HEK293 (cell line): Measurements from ENCODE around the gene LMTK3.

Source experiments
- EGR2 ChIP-seq: fragments of 450-650 bp; formaldehyde crosslinking; IDR thresholded peaks from 2 replicates; pipeline ENCODE4 v1.5.1; 2016; ENCODE audit warnings: low read depth, missing biosample characterization, missing genetic modification characterization
- HIC1 ChIP-seq: fragments of 450-650 bp; formaldehyde crosslinking; IDR thresholded peaks from 2 replicates; pipeline ENCODE4 v1.5.1; 2016; ENCODE audit warnings: missing biosample characterization, missing genetic modification characterization
- IKZF3 ChIP-seq: fragments of 450-650 bp; IDR thresholded peaks from 2 replicates; pipeline ENCODE4 v1.5.0; 2018; ENCODE audit warnings: missing biosample characterization, mild to moderate bottlenecking, missing genetic modification characterization, moderate library complexity
- KLF16 ChIP-seq: fragments of 450-650 bp; formaldehyde crosslinking; IDR thresholded peaks from 2 replicates; pipeline ENCODE4 v1.5.1; 2017; ENCODE audit warnings: missing biosample characterization, missing genetic modification characterization
- MEIS1 ChIP-seq: sonication (generic); formaldehyde crosslinking; IDR thresholded peaks from 2 replicates; pipeline ENCODE4 v1.8.1; 2022; ENCODE audit warnings: missing genetic modification reagents, mild to moderate bottlenecking, borderline replicate concordance
- PATZ1 ChIP-seq: fragments of 450-650 bp; formaldehyde crosslinking; IDR thresholded peaks from 2 replicates; pipeline ENCODE4 v1.5.1; 2016; ENCODE audit warnings: missing biosample characterization, missing genetic modification characterization
- ZBTB1 ChIP-seq: fragments of 450-650 bp; formaldehyde crosslinking; IDR thresholded peaks from 2 replicates; pipeline ENCODE4 v1.5.1; 2016; ENCODE audit warnings: missing biosample characterization, missing genetic modification characterization
- ZBTB21 ChIP-seq: fragments of 450-650 bp; formaldehyde crosslinking; IDR thresholded peaks from 2 replicates; pipeline ENCODE4 v1.5.1; 2017; ENCODE audit warnings: missing biosample characterization, missing genetic modification characterization
- ZNF148 ChIP-seq: fragments of 450-650 bp; formaldehyde crosslinking; IDR thresholded peaks from 2 replicates; pipeline ENCODE4 v1.5.0; 2017; ENCODE audit warnings: missing biosample characterization, missing genetic modification characterization, borderline replicate concordance
- ZNF18 ChIP-seq: fragments of 450-650 bp; formaldehyde crosslinking; IDR thresholded peaks from 2 replicates; pipeline ENCODE4 v1.5.1; 2016; ENCODE audit warnings: missing biosample characterization, missing genetic modification characterization
- ZNF23 ChIP-seq: fragments of 450-650 bp; formaldehyde crosslinking; IDR thresholded peaks from 2 replicates; pipeline ENCODE4 v1.5.1; 2016; ENCODE audit warnings: missing biosample characterization, missing genetic modification characterization, borderline replicate concordance
- ZNF239 ChIP-seq: fragments of 450-650 bp; formaldehyde crosslinking; IDR thresholded peaks from 2 replicates; pipeline ENCODE4 v1.5.1; 2016; ENCODE audit warnings: missing biosample characterization, missing genetic modification characterization
- ZNF280D ChIP-seq: fragments of 450-650 bp; formaldehyde crosslinking; IDR thresholded peaks from 2 replicates; pipeline ENCODE4 v1.5.1; 2016; ENCODE audit warnings: missing biosample characterization, missing genetic modification characterization
- ZNF311 ChIP-seq: fragments of 450-650 bp; formaldehyde crosslinking; IDR thresholded peaks from 2 replicates; pipeline ENCODE4 v1.5.1; 2017; ENCODE audit warnings: missing biosample characterization, missing genetic modification characterization, borderline replicate concordance
- ZNF324 ChIP-seq: fragments of 450-650 bp; formaldehyde crosslinking; IDR thresholded peaks from 2 replicates; pipeline ENCODE4 v1.5.1; 2016; ENCODE audit warnings: missing biosample characterization, missing genetic modification characterization
- ZNF416 ChIP-seq: fragments of 450-650 bp; formaldehyde crosslinking; IDR thresholded peaks from 2 replicates; pipeline ENCODE4 v1.5.1; 2016; ENCODE audit warnings: missing biosample characterization, missing genetic modification characterization
- ZNF555 ChIP-seq: fragments of 450-650 bp; formaldehyde crosslinking; conservative IDR thresholded peaks from 2 replicates; pipeline ENCODE4 v1.5.1; 2017; ENCODE audit warnings: missing biosample characterization, mild to moderate bottlenecking, missing genetic modification characterization, inconsistent platforms
- ZNF561 ChIP-seq: fragments of 450-650 bp; IDR thresholded peaks from 2 replicates; pipeline ENCODE4 v1.5.1; 2018; ENCODE audit warnings: missing biosample characterization, missing genetic modification characterization, borderline replicate concordance
- ZNF621 ChIP-seq: fragments of 450-650 bp; formaldehyde crosslinking; IDR thresholded peaks from 2 replicates; pipeline ENCODE4 v1.5.1; 2017; ENCODE audit warnings: missing biosample characterization, missing genetic modification characterization
- ZNF670 ChIP-seq: fragments of 450-650 bp; formaldehyde crosslinking; IDR thresholded peaks from 2 replicates; pipeline ENCODE4 v1.5.1; 2016; ENCODE audit warnings: missing biosample characterization, missing genetic modification characterization, low read depth
- ZNF701 ChIP-seq: fragments of 450-650 bp; formaldehyde crosslinking; IDR thresholded peaks from 2 replicates; pipeline ENCODE4 v1.5.1; 2016; ENCODE audit warnings: missing biosample characterization, missing genetic modification characterization
- ZNF747 ChIP-seq: fragments of 450-650 bp; formaldehyde crosslinking; IDR thresholded peaks from 2 replicates; pipeline ENCODE4 v1.5.1; 2016; ENCODE audit warnings: missing biosample characterization, missing genetic modification characterization
- ZNF785 ChIP-seq: fragments of 450-650 bp; formaldehyde crosslinking; IDR thresholded peaks from 2 replicates; pipeline ENCODE4 v1.5.1; 2016; ENCODE audit warnings: missing biosample characterization, missing genetic modification characterization
- ZSCAN16 ChIP-seq: fragments of 450-650 bp; formaldehyde crosslinking; IDR thresholded peaks from 2 replicates; pipeline ENCODE4 v1.5.1; 2016; ENCODE audit warnings: missing biosample characterization, missing genetic modification characterization
- ZXDB ChIP-seq: fragments of 450-650 bp; formaldehyde crosslinking; IDR thresholded peaks from 2 replicates; pipeline ENCODE4 v1.5.1; 2016; ENCODE audit warnings: missing biosample characterization, missing genetic modification characterization

Gene LMTK3

GRCh38 chr19:48511800-48512503 lies at the start of gene LMTK3 (continued):
- peak; percentile 25 for TF ChIP-seq PATZ1 (tag by site-specific recombination)
- TF ChIP-seq ZNF621 (tag by site-specific recombination) = no peak
- no peak for TF ChIP-seq MEIS1 (CRISPR knock-in tag)
- no peak for TF ChIP-seq ZNF324 (tag by site-specific recombination)
- TF ChIP-seq ZNF148 (tag by site-specific recombination) = no peak
- TF ChIP-seq ZNF785 (tag by site-specific recombination) = no peak
- TF ChIP-seq ZBTB1 (tag by site-specific recombination) = no peak
- no peak; the same call in 1 of the 2 replicates for TF ChIP-seq ZXDB (tag by site-specific recombination)
- TF ChIP-seq ZBTB21 (tag by site-specific recombination) = 0 out of 2 replicates have a peak, but pooled peaks have one; percentile 13
- TF ChIP-seq EGR2 = peak; percentile 39; the same call in 1 of the 2 replicates
- TF ChIP-seq ZNF280D = no peak
- TF ChIP-seq ZNF18 = no peak
- no peak for TF ChIP-seq ZNF670 (tag by site-specific recombination)
- TF ChIP-seq ZNF747 (tag by site-specific recombination) = no peak
- TF ChIP-seq ZNF561 (tag by site-specific recombination) = no peak
- 0 out of 2 replicates have a peak, but pooled peaks have one; percentile 23 for TF ChIP-seq ZNF311 (tag by site-specific recombination)
- TF ChIP-seq ZNF239 = no peak
- no peak for TF ChIP-seq KLF16 (tag by site-specific recombination)
- no peak for TF ChIP-seq ZNF555
- no peak for TF ChIP-seq ZNF416
- TF ChIP-seq ZNF23 (tag by site-specific recombination) = no peak
- no peak for TF ChIP-seq ZSCAN16 (tag by site-specific recombination)
- no peak for TF ChIP-seq ZNF701 (tag by site-specific recombination)
- no peak for TF ChIP-seq IKZF3 (tag by site-specific recombination)
- no peak for TF ChIP-seq HIC1
